SJCRH30 (cell line): Measurements from ENCODE around the gene ABLIM3. TPM values are rescaled to one million over a fixed set of nuclear protein-coding genes. Genes with fewer than 3 reads are reported as not detected.
A peak's percentile ranks its signal among the peaks of the same experiment; 100 is the strongest.
"Not testable (repeated sequence)": the region's sequence is repeated elsewhere in the genome, so short reads cannot be mapped to it uniquely, and the experiment has no call there.

ENCODE experiments used
- DNase-seq, 2 experiments: peaks; one replicate each; pipeline ENCODE4 v3.0.0-alpha.2; 2015 to 2020
- H3K27ac ChIP-seq: fragments of 250-450 bp; sonication (Bioruptor Pico); 2 replicates; pipeline ENCODE4 v1.5.1; 2020; ENCODE audit warnings: mild to moderate bottlenecking, moderate library complexity
- H3K27me3 ChIP-seq: fragments of 250-450 bp; sonication (Bioruptor Pico); 2 replicates; pipeline ENCODE4 v1.5.1; 2020; ENCODE audit warnings: mild to moderate bottlenecking, moderate library complexity
- H3K36me3 ChIP-seq: fragments of 250-450 bp; sonication (Bioruptor Pico); 2 replicates; pipeline ENCODE4 v1.5.1; 2020; ENCODE audit warnings: mild to moderate bottlenecking, moderate library complexity
- H3K4me1 ChIP-seq: fragments of 250-450 bp; sonication (Bioruptor Pico); 2 replicates; pipeline ENCODE4 v1.5.1; 2020; ENCODE audit warnings: mild to moderate bottlenecking, moderate library complexity
- H3K4me3 ChIP-seq: fragments of 250-450 bp; sonication (Bioruptor Pico); 2 replicates; pipeline ENCODE4 v1.5.1; 2020; ENCODE audit warnings: mild to moderate bottlenecking, moderate library complexity
- H3K9me3 ChIP-seq: fragments of 250-450 bp; sonication (Bioruptor Pico); replicated peaks from 2 replicates; pipeline ENCODE4 v1.5.1; 2020; ENCODE audit warnings: mild to moderate bottlenecking, moderate library complexity
- total RNA-seq: library from RNA; depleted of rRNA; stranded (reverse); fragments of >200 nt; shearing (Covaris generic); gene quantifications from 2 replicates; pipeline ENCODE4 v1.2.3, GENCODE V29; 2014

ABLIM3 gene
- total RNA-seq, 1 experiment from 2014 or later, result 0.10 TPM

- H3K27ac ChIP-seq, result no peak overlapping the region
- H3K4me1 ChIP-seq, result no peaks in the 10 kb centered on the region
- no peaks in the 10 kb centered on the region for H3K36me3 ChIP-seq
- peaks cover 7% of the 10 kb centered on the region; the same call in 1 of the 2 replicates for H3K27me3 ChIP-seq
- no peak for DNase-seq
- peak overlapping the region; percentile 56 for H3K4me3 ChIP-seq
- no peaks in the 10 kb centered on the region; the same call in 1 of the 2 replicates for H3K9me3 ChIP-seq
Measured at GRCh38 chr5:149271195-149271715, 130.0 kb downstream of the ABLIM3 start.

DNA sequence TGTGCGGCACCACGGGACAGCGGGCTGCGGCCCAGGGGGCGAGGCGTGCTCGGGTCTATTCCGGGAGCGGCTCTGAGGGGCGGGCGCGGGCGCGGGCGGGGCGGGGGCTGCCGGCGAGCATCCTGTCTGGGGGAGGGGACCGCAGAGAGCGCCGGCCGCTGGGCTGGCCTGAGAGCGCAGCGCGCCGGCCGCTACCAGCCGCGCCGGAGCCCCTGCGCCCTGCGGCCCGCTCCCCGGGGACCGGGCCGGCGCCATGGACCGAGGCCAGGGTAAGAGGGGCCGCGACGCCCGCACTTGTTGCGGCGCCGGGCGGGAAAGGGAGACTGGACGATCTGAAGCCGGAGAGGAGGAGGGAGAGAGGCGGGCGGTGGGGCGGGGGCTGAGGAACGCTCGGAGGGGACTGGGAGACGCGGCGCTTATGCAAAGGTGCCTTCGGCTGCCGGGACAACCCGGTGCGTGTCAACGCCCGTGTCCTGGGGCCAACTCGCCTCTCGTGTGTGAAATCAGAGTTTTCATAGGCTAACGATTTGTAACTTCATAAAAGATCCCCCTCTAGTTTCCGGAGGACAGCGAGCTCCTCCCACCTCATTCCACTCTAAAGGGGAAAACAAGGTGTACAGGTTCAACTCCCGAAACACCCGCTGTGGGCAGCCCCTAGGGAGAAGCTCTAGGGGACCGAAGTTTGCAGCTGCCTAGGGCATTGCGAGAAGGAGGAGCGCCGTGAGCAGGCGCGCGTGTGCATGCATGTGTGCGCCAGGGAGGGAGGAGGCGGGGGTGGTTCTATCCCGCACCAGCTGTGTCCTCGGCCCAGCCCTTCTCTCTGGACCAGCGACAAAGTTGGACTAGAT, 130.6 kb downstream of the ABLIM3 start, which contains the start of gene AFAP1L1:
TSS of gene AFAP1L1 (plus strand) at position 144 of the 848 bp plus-strand sequence. CDS start at position 254, 110 bp downstream.
- Histone ChIP-seq H3K4me1 (no peaks in the 10 kb centered on the region), H3K36me3 (no peaks in the 10 kb centered on the region), H3K9me3 (no peaks in the 10 kb centered on the region; the same call in 1 of the 2 replicates), H3K27me3 (peaks cover 7% of the 10 kb centered on the region; the same call in 1 of the 2 replicates), H3K27ac (no peak within 1 kb of the TSS), H3K4me3 (peak within 1 kb of the TSS; percentile 56)
- peak; percentile 35 to 50 for DNase-seq

- H3K27me3 ChIP-seq, H3K9me3 ChIP-seq, H3K27ac ChIP-seq, H3K4me3 ChIP-seq, DNase-seq, H3K4me1 ChIP-seq, H3K36me3 ChIP-seq: not testable (repeated sequence)
Measured at GRCh38 chr5:149272781-149273180, 131.5 kb downstream of the ABLIM3 start.

DNA sequence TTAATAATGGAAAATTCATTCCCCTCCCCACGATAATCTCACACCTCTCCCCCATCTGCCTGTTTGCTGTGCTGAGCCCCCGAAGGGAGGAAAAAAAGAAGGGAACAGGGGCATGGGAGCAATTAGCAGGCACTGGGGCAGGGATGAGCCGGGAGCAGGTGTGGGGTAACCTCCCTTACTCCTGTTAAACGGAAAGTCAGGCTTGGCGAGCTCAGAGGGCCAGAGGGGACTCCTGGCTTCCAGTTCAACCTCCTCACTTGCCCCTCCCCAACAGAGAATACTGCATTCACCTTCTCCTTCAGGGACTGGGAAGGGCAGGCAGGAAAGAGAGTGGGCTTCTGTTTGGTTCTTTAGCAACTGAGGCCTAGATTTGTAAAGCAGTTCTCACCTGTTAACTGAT, 131.9 kb downstream of the ABLIM3 start:
- peaks cover 10% of the 10 kb centered on the region; the same call in 1 of the 2 replicates for H3K27me3 ChIP-seq
- no peaks in the 10 kb centered on the region for H3K4me1 ChIP-seq
- no peak overlapping the region for H3K4me3 ChIP-seq
- DNase-seq, result no peak
- H3K27ac ChIP-seq, result no peak overlapping the region
- no peaks in the 10 kb centered on the region for H3K36me3 ChIP-seq
- H3K9me3 ChIP-seq, result no peaks in the 10 kb centered on the region; the same call in 1 of the 2 replicates

- Histone ChIP-seq H3K27ac (no peak overlapping the region), H3K4me3 (no peak overlapping the region), H3K27me3 (peaks cover 12% of the 10 kb centered on the region; the same call in 1 of the 2 replicates), H3K9me3 (no peaks in the 10 kb centered on the region; the same call in 1 of the 2 replicates), H3K4me1 (no peaks in the 10 kb centered on the region), H3K36me3 (no peaks in the 10 kb centered on the region)
- no peak for DNase-seq
Measured at GRCh38 chr5:149273950-149274349, 132.7 kb downstream of the ABLIM3 start.

DNA sequence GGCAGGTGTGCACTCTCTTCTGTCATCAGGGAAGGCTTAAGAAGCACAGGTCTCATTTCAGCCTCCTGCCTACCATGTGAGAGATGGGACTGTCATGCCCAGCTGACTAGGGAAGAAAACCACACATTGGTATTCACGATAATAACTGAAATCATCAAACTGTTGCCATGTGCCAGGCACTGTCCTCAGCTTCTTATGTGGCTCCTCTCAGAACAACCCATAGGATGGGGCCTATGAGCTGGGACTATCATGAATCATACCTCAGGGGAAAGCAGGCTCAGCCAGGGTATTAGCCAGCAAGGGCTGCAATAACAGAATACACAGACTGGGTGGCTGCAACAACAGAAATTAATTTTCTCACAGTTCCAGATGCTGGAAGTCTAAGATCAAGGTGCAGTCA, 133.6 kb downstream of the ABLIM3 start:
- Histone ChIP-seq H3K36me3 (no peaks in the 10 kb centered on the region), H3K4me1 (no peaks in the 10 kb centered on the region), H3K27ac (no peak overlapping the region), H3K4me3 (no peak overlapping the region), H3K9me3 (no peaks in the 10 kb centered on the region), H3K27me3 (peaks cover 12% of the 10 kb centered on the region; the same call in 1 of the 2 replicates)
- no peak for DNase-seq

- no peak for DNase-seq
- Histone ChIP-seq H3K27ac (no peak overlapping the region), H3K36me3 (no peaks in the 10 kb centered on the region), H3K4me1 (no peaks in the 10 kb centered on the region), H3K9me3 (no peaks in the 10 kb centered on the region), H3K27me3 (peaks cover 7% of the 10 kb centered on the region; the same call in 1 of the 2 replicates), H3K4me3 (no peak overlapping the region)
Measured at GRCh38 chr5:149277801-149278200, 136.5 kb downstream of the ABLIM3 start.

- Histone ChIP-seq H3K9me3 (no peaks in the 10 kb centered on the region), H3K27ac (no peak overlapping the region)
Measured at GRCh38 chr5:149278451-149279210, 137.3 kb downstream of the ABLIM3 start.

DNA sequence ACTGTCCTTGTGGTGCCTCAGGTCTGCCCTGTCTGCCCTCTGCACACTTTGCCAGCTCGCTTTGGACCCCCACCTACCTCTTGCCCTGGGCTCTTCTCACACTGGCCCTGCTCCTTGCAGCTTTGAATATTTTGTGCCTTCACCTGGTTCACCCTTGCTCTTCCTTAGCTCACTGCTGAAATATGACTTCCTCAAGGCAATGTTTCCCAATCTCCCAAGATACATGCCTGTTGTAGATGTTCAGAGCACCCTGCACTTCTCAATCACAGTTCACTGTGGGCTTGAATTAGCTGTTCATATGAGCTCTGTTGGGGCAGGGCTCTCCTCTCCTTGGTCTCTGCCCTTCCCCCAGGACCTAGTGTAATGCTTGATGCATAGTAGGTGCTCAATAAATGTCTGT, 138.4 kb downstream of the ABLIM3 start:
- DNase-seq, result no peak
- Histone ChIP-seq H3K36me3 (no peaks in the 10 kb centered on the region), H3K9me3 (no peaks in the 10 kb centered on the region), H3K27ac (no peak overlapping the region), H3K4me1 (no peaks in the 10 kb centered on the region; the same call in 1 of the 2 replicates), H3K27me3 (peaks cover 5% of the 10 kb centered on the region; the same call in 1 of the 2 replicates), H3K4me3 (no peak overlapping the region)

More at GRCh38 chr5:149278451-149279210, 137.3 kb downstream of the ABLIM3 start:
- no peak for DNase-seq
- no peaks in the 10 kb centered on the region for H3K36me3 ChIP-seq
- H3K4me1 ChIP-seq, result no peaks in the 10 kb centered on the region
- H3K4me3 ChIP-seq, result no peak overlapping the region
- peaks cover 7% of the 10 kb centered on the region; the same call in 1 of the 2 replicates for H3K27me3 ChIP-seq

DNA sequence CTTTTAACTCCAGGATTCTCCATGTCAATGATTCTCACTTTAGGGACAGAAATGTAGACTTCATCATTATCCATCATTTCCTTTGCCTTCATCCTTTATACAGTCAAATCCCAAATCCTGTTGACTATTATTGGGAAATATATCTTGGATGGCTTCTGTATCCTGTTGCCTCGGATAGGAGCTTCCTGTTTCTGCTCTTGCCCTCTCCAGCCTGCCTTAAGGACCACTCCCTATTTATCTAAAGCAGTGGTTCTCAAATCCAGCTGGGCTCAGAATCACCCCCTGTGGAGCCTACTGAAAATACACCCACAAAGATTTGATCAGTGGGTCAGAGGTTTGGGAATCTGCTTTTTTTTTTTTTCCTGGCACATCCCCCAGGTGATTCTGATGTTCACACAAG, 138.8 kb downstream of the ABLIM3 start:
- no peak overlapping the region for H3K4me3 ChIP-seq

GRCh38 chr5:149280802-149281201, 139.5 kb downstream of the ABLIM3 start:
- no peaks in the 10 kb centered on the region for H3K36me3 ChIP-seq
- H3K27ac ChIP-seq, result no peak overlapping the region
- no peaks in the 10 kb centered on the region; the same call in 1 of the 2 replicates for H3K4me1 ChIP-seq
- H3K4me3 ChIP-seq, result no peak overlapping the region
- H3K9me3 ChIP-seq, result no peaks in the 10 kb centered on the region
- peaks cover 5% of the 10 kb centered on the region; the same call in 1 of the 2 replicates for H3K27me3 ChIP-seq
- DNase-seq, result no peak

More for the DNA sequence above, 138.8 kb downstream of the ABLIM3 start:
- DNase-seq, result no peak
- peaks cover 5% of the 10 kb centered on the region; the same call in 1 of the 2 replicates for H3K27me3 ChIP-seq
- no peaks in the 10 kb centered on the region; the same call in 1 of the 2 replicates for H3K4me1 ChIP-seq
- no peaks in the 10 kb centered on the region for H3K9me3 ChIP-seq
- no peak overlapping the region for H3K27ac ChIP-seq
- no peaks in the 10 kb centered on the region for H3K36me3 ChIP-seq

- no peak for DNase-seq
- no peaks in the 10 kb centered on the region; the same call in 1 of the 2 replicates for H3K4me1 ChIP-seq
- no peak overlapping the region for H3K27ac ChIP-seq
- H3K9me3 ChIP-seq, result no peaks in the 10 kb centered on the region
- H3K27me3 ChIP-seq, result peaks cover 5% of the 10 kb centered on the region; the same call in 1 of the 2 replicates
- H3K4me3 ChIP-seq, result no peak overlapping the region
- no peaks in the 10 kb centered on the region for H3K36me3 ChIP-seq
Measured at GRCh38 chr5:149282027-149282965, 141.0 kb downstream of the ABLIM3 start.

- no peaks in the 10 kb centered on the region for H3K36me3 ChIP-seq
- peaks cover 5% of the 10 kb centered on the region; the same call in 1 of the 2 replicates for H3K27me3 ChIP-seq
- no peaks in the 10 kb centered on the region for H3K9me3 ChIP-seq
- H3K4me1 ChIP-seq, result no peaks in the 10 kb centered on the region; the same call in 1 of the 2 replicates
- H3K4me3 ChIP-seq, result no peak overlapping the region
- no peak overlapping the region for H3K27ac ChIP-seq
- DNase-seq, result no peak
Measured at GRCh38 chr5:149282966-149283332, 141.7 kb downstream of the ABLIM3 start.
